Measurements from ENCODE around the gene SWSAP1.

The SWSAP1 gene

DNA sequence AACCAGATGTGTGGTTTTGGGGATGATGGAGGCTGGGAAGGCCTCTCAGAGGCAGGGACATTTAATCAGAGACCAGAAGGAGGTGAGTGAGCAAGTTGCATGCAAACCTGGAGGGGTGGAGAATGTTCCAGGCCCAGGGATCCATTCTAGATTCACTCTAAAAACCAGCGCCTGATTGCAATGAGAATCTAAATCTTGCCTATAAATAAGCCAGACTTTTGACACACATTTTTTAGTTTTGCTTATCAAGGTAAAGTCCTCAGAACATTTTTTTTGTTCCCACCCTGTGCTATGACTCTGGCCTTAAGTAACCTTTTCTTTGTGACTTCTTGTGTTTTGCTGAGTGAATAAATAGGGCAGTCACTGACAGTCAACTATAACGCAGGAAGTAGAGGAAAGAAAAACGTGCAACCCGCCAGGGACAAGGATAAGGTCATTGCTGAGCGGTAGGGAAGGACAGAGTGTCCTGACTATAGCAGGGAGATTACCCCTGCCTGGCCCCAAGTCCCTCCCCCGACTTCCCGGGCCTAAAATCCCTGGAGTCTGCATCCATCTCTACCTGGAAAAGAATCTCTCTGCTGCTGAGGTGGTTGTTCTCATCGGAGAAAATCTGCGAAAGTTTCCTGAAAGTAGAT, 30.2 kb downstream of the SWSAP1 start:
- TF ChIP-seq, protein P1, sequence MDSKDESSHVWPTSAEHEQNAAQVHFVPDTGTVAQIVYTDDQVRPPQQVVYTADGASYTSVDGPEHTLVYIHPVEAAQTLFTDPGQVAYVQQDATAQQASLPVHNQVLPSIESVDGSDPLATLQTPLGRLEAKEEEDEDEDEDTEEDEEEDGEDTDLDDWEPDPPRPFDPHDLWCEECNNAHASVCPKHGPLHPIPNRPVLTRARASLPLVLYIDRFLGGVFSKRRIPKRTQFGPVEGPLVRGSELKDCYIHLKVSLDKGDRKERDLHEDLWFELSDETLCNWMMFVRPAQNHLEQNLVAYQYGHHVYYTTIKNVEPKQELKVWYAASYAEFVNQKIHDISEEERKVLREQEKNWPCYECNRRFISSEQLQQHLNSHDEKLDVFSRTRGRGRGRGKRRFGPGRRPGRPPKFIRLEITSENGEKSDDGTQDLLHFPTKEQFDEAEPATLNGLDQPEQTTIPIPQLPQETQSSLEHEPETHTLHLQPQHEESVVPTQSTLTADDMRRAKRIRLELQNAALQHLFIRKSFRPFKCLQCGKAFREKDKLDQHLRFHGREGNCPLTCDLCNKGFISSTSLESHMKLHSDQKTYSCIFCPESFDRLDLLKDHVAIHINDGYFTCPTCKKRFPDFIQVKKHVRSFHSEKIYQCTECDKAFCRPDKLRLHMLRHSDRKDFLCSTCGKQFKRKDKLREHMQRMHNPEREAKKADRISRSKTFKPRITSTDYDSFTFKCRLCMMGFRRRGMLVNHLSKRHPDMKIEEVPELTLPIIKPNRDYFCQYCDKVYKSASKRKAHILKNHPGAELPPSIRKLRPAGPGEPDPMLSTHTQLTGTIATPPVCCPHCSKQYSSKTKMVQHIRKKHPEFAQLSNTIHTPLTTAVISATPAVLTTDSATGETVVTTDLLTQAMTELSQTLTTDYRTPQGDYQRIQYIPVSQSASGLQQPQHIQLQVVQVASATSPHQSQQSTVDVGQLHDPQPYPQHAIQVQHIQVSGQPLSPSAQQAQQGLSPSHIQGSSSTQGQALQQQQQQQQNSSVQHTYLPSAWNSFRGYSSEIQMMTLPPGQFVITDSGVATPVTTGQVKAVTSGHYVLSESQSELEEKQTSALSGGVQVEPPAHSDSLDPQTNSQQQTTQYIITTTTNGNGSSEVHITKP (tag by site-specific recombination; IDR thresholded peaks at IDR 0.05): peak; percentile 94
- TF ChIP-seq ZNF146 (tag by site-specific recombination; IDR thresholded peaks at IDR 0.05): no peak
- TF ChIP-seq ZNF530 (tag by site-specific recombination; IDR thresholded peaks at IDR 0.05; ENCODE audit: low read depth): no peak
- TF ChIP-seq, protein P2, sequence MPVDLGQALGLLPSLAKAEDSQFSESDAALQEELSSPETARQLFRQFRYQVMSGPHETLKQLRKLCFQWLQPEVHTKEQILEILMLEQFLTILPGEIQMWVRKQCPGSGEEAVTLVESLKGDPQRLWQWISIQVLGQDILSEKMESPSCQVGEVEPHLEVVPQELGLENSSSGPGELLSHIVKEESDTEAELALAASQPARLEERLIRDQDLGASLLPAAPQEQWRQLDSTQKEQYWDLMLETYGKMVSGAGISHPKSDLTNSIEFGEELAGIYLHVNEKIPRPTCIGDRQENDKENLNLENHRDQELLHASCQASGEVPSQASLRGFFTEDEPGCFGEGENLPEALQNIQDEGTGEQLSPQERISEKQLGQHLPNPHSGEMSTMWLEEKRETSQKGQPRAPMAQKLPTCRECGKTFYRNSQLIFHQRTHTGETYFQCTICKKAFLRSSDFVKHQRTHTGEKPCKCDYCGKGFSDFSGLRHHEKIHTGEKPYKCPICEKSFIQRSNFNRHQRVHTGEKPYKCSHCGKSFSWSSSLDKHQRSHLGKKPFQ (tag by site-specific recombination; IDR thresholded peaks at IDR 0.05): no peak
- Histone ChIP-seq H3K27ac (ENCODE audit: extremely low read depth, low read depth, low read length) (no peak overlapping the region), H3K36me3 (ENCODE audit: control insufficient read depth in 2 of 2, insufficient read depth in 1 of 2, low read length in 2 of 2) (no peaks in the 10 kb centered on the region), H3K4me3 (ENCODE audit: low read depth, low read length) (no peak overlapping the region), H3K9me3 (ENCODE audit: control insufficient read depth, insufficient read depth, low read depth, low read length) (no peaks in the 10 kb centered on the region), H3K4me1 (ENCODE audit: control insufficient read depth, insufficient read depth, low read length) (no peaks in the 10 kb centered on the region)
- CTCF ChIA-PET: no interaction called here
- POLR2A ChIA-PET: no interaction called here

DNA sequence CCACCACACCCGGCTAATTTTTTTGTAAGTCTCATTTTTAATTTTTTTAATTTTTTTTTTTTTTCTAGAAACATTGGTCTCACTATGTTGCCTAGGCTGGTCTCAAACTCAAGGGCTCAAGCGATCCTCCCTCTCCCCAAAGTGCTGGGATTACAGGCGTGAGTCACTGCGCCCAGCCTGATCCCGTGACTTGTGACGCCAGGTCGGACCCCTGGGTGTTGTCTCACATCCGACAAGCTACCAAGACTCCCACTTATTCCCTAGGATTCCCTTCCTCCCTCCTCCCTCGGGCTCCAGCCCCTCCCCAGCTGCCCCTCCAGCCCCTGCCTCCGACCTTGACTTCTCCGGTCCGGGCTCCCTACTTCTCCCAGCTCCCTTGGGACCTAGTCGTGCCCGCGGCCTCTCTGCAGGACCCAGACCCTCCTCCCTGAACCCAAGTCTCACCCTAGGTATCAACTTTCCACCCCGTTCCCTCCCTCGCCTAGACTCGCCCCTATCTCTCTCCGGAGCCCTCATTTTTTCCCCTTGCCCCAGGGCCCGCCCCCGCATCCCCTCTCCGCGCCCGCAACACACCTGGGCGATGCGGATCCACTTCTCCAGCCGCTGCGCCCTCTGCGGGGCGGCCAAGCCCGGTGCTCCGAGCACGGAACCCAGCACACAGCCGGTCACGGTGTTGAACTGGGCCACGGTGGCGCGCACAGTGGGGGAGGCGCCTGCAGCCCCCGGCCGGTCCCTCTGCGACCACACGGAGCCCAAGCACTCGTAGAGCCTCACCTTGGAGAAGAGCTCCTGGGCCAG, 31.6 kb downstream of the SWSAP1 start:
- POLR2A ChIA-PET: interaction anchor here (0.7 kb wide), 1 partner anchor 23 kb away, joined by 3 read pairs; no protein-coding TSS in a partner anchor
- TF ChIP-seq ZNF133 (tag by site-specific recombination; IDR thresholded peaks at IDR 0.05) (no peak), PRDM1 (tag by site-specific recombination; IDR thresholded peaks at IDR 0.05) (no peak), ZNF239 (tag by site-specific recombination; IDR thresholded peaks at IDR 0.05) (no peak), ZNF202 (tag by site-specific recombination; IDR thresholded peaks at IDR 0.05; ENCODE audit: borderline replicate concordance) (no peak), ZFP69B (tag by site-specific recombination; IDR thresholded peaks at IDR 0.05) (no peak), KLF8 (tag by site-specific recombination; IDR thresholded peaks at IDR 0.05) (no peak)
- TF ChIP-seq, protein P3, sequence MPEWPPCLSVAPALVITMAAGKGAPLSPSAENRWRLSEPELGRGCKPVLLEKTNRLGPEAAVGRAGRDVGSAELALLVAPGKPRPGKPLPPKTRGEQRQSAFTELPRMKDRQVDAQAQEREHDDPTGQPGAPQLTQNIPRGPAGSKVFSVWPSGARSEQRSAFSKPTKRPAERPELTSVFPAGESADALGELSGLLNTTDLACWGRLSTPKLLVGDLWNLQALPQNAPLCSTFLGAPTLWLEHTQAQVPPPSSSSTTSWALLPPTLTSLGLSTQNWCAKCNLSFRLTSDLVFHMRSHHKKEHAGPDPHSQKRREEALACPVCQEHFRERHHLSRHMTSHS (tag by site-specific recombination; IDR thresholded peaks at IDR 0.05): no peak
- TF ChIP-seq, protein P4, sequence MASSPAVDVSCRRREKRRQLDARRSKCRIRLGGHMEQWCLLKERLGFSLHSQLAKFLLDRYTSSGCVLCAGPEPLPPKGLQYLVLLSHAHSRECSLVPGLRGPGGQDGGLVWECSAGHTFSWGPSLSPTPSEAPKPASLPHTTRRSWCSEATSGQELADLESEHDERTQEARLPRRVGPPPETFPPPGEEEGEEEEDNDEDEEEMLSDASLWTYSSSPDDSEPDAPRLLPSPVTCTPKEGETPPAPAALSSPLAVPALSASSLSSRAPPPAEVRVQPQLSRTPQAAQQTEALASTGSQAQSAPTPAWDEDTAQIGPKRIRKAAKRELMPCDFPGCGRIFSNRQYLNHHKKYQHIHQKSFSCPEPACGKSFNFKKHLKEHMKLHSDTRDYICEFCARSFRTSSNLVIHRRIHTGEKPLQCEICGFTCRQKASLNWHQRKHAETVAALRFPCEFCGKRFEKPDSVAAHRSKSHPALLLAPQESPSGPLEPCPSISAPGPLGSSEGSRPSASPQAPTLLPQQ (tag by site-specific recombination; IDR thresholded peaks at IDR 0.05): no peak
- TF ChIP-seq, protein P5, sequence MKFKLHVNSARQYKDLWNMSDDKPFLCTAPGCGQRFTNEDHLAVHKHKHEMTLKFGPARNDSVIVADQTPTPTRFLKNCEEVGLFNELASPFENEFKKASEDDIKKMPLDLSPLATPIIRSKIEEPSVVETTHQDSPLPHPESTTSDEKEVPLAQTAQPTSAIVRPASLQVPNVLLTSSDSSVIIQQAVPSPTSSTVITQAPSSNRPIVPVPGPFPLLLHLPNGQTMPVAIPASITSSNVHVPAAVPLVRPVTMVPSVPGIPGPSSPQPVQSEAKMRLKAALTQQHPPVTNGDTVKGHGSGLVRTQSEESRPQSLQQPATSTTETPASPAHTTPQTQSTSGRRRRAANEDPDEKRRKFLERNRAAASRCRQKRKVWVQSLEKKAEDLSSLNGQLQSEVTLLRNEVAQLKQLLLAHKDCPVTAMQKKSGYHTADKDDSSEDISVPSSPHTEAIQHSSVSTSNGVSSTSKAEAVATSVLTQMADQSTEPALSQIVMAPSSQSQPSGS (tag by site-specific recombination; IDR thresholded peaks at IDR 0.05; ENCODE audit: low read depth): no peak
- Histone ChIP-seq H3K9me3 (ENCODE audit: control insufficient read depth, insufficient read depth, low read depth, low read length) (no peaks in the 10 kb centered on the region), H3K4me1 (ENCODE audit: control insufficient read depth, insufficient read depth, low read length) (no peaks in the 10 kb centered on the region), H3K36me3 (ENCODE audit: control insufficient read depth in 2 of 2, insufficient read depth in 1 of 2, low read length in 2 of 2) (no peaks in the 10 kb centered on the region), H3K27ac (ENCODE audit: extremely low read depth, low read depth, low read length) (no peak overlapping the region), H3K4me3 (ENCODE audit: low read depth, low read length) (no peak overlapping the region)
- CTCF ChIA-PET: interaction anchor here (0.8 to 1.7 kb wide), 5 partner anchors 12 to 46 kb away, joined by 3 to 6 read pairs (median 3); partner anchors contain the start of gene EPOR
